Colonic mucosa (tissue), 4 donors: ENCODE data around the gene HSD17B13. TPM values are rescaled to one million over a fixed set of nuclear protein-coding genes. Genes with fewer than 3 reads are reported as not detected.

Source experiments
- DNase-seq: peaks from one replicate; pipeline ENCODE4 v3.0.0-alpha.2; 2020
- H3K27ac ChIP-seq: fragments of 200-600 bp; one replicate; pipeline ENCODE4 v1.8.0; 2021
- H3K27me3 ChIP-seq: fragments of 200-600 bp; one replicate; pipeline ENCODE4 v1.8.0; 2021
- H3K36me3 ChIP-seq: fragments of 200-600 bp; one replicate; pipeline ENCODE4 v1.8.0; 2021
- H3K4me1 ChIP-seq: fragments of 200-600 bp; one replicate; pipeline ENCODE4 v1.8.0; 2021; ENCODE audit warnings: mild to moderate bottlenecking
- H3K4me3 ChIP-seq: fragments of 200-600 bp; one replicate; pipeline ENCODE4 v1.8.0; 2021
- H3K9ac ChIP-seq, 2 donors: one replicate each; pipeline ENCODE4 v1.7.0; 2013; ENCODE audit warnings: control low read depth in 2 of 2, low read depth in 2 of 2, low read length in 2 of 2
- H3K9me3 ChIP-seq: fragments of 200-600 bp; one replicate; pipeline ENCODE4 v1.8.0; 2021
- intact Hi-C: fragments of 100-400 bp; cut with DNase I; formaldehyde crosslinking; loops from one replicate; pipeline ENCODE4 v1.14.1; 2022
- total RNA-seq, 2 donors: library from RNA; stranded (reverse); fragmentation: NEBNext Ultra II Directional in 1 of 2; extraction: Animal tissue kit (Norgen Biotek cat#: 25700) in 1 of 2; gene quantifications; one replicate each; pipeline ENCODE4 v1.2.1, GENCODE V29; 2021
- TF ChIP-seq, protein P1 (sequence below): fragments of 200-600 bp; IDR thresholded peaks from one replicate; pipeline ENCODE4 v1.8.0; 2022; ENCODE audit warnings: antibody characterized with exemption, mild to moderate bottlenecking
- donor health status: healthy.
- donor health status: DM: no; HTN: no; CAD: no.
- donor health status: DM: no; HTN: no; CAD: no.

Gene HSD17B13
- total RNA-seq, 2 donors from 2014 or later, result 0.77 to 1.1 TPM

DNA sequence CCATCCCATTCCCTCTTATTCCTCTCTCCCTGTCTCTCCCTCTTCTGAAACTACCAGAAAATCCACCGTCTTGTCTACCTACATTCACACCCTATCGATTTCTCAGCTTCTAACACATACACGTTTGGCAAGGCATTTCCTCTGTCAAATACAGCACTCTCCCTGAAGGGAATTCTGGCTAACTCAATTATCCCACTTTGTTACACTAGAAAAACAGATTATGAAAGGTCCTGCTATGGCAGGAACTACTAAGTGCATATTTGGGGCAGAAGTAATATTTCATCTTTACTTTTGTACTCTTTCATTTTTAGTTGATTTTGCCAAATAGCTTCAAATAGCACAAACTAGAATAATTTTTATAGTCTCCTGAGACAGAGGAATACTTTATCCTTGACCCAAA, 55.7 kb downstream of the HSD17B13 start:
- intact Hi-C loops, result no loop called here
- DNase-seq, result no peak
- H3K9me3 ChIP-seq, result no peaks in the 10 kb centered on the region
- TF ChIP-seq, protein P1, sequence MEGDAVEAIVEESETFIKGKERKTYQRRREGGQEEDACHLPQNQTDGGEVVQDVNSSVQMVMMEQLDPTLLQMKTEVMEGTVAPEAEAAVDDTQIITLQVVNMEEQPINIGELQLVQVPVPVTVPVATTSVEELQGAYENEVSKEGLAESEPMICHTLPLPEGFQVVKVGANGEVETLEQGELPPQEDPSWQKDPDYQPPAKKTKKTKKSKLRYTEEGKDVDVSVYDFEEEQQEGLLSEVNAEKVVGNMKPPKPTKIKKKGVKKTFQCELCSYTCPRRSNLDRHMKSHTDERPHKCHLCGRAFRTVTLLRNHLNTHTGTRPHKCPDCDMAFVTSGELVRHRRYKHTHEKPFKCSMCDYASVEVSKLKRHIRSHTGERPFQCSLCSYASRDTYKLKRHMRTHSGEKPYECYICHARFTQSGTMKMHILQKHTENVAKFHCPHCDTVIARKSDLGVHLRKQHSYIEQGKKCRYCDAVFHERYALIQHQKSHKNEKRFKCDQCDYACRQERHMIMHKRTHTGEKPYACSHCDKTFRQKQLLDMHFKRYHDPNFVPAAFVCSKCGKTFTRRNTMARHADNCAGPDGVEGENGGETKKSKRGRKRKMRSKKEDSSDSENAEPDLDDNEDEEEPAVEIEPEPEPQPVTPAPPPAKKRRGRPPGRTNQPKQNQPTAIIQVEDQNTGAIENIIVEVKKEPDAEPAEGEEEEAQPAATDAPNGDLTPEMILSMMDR, result no peak
- H3K9ac ChIP-seq, result no peak overlapping the region
- H3K27ac ChIP-seq, result no peak overlapping the region
- H3K27me3 ChIP-seq, result no peaks in the 10 kb centered on the region
- no peak overlapping the region for H3K4me3 ChIP-seq
- H3K4me1 ChIP-seq, result no peaks in the 10 kb centered on the region
- no peaks in the 10 kb centered on the region for H3K36me3 ChIP-seq

DNA sequence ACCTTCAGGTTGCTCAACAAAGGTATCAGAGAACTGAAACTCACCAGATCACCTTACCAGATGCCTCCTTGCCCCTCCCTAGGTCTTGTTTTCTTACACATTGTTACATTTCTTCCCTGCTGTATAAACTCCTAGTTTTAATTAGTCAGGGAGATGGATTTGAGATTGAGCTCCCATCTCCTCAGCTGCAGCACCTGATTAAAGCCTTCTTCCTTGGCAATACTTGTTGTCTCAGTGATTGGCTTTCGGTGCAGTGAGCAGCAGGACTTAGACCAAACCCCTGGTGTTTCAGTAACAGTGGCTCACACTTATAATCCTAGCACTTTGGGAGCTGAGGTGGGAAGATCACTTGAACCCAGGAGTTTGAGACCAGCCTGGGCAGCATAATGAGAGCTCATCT, 59.8 kb downstream of the HSD17B13 start:
- no peak overlapping the region for H3K4me3 ChIP-seq
- no peaks in the 10 kb centered on the region for H3K4me1 ChIP-seq
- DNase-seq, result no peak
- TF ChIP-seq, protein P1, result no peak
- H3K9me3 ChIP-seq, result no peaks in the 10 kb centered on the region
- intact Hi-C loops, result no loop called here
- no peak overlapping the region for H3K27ac ChIP-seq
- no peaks in the 10 kb centered on the region for H3K36me3 ChIP-seq
- H3K9ac ChIP-seq, result no peak overlapping the region
- no peaks in the 10 kb centered on the region for H3K27me3 ChIP-seq

DNA sequence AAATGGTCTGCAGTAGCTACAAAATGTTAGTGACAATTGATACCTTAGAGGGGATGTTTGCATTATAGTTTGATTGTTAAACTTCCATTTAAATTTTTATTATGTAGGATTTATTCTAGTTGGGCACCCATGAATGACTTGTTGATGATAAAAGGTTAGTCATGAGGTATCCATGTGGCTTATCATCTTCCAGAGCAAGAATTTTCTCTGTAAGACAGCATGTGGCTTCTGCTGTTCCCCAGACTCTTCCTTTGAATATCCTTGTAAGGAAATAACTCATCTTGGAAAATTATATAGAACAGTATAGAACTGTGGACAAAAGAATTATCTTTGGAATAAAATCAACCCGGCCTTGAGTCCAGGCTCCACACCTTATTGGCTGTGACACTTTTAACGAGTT, 62.2 kb downstream of the HSD17B13 start:
- intact Hi-C loops, result no loop called here
- no peaks in the 10 kb centered on the region for H3K4me1 ChIP-seq
- H3K4me3 ChIP-seq, result no peak overlapping the region
- no peaks in the 10 kb centered on the region for H3K36me3 ChIP-seq
- no peaks in the 10 kb centered on the region for H3K27me3 ChIP-seq
- DNase-seq, result no peak
- TF ChIP-seq, protein P1, result no peak
- no peak overlapping the region for H3K27ac ChIP-seq
- no peak overlapping the region for H3K9ac ChIP-seq
- no peaks in the 10 kb centered on the region for H3K9me3 ChIP-seq

DNA sequence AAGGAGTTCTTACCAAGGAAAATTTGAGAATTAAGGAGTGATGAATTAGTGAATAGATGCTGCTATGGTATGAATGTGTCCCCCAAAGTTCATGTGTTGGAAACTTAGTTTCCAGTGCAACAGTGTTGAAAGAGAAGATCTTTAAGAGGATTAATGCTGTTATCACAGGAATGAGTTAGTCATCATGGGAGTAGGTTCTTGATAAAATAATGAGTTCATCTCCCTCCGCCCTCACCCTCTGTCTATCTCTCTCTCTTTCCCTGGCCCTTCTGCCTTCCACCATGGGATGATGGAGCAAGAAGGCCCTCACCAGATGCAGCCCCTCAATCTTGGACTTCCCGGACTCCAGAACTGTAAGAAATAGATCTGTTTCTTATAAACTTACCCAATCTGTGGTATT, 64.0 kb downstream of the HSD17B13 start:
- Histone ChIP-seq H3K4me3 (no peak overlapping the region), H3K27ac (no peak overlapping the region)

DNA sequence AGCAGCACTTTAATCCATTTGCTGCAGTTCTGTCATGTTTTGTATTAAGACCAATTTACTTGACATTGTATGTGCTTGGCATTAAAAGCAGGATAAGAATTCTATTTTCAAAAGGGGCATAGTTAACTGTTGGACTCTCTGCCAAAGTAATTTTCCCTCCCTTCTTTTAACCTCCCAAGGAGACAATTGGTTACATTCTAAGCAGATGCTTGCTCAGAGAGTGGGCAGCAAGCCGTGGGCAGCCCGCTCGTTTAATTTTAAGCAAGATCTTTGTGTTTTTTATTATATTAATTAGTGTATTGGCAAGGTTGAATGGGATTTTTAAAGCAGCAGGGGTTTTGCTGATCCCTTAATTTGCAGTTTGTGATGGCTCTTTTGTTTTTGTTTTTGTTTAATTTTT, 65.2 kb downstream of the HSD17B13 start:
- DNase-seq, result no peak
- Histone ChIP-seq H3K27ac (no peak overlapping the region), H3K27me3 (no peaks in the 10 kb centered on the region), H3K4me3 (no peak overlapping the region), H3K9ac (no peak overlapping the region), H3K9me3 (no peaks in the 10 kb centered on the region), H3K36me3 (no peaks in the 10 kb centered on the region), H3K4me1 (no peaks in the 10 kb centered on the region)
- TF ChIP-seq, protein P1, result no peak
- intact Hi-C loops, result no loop called here

More for the DNA sequence above, 64.0 kb downstream of the HSD17B13 start:
- no peaks in the 10 kb centered on the region for H3K9me3 ChIP-seq
- intact Hi-C loops, result no loop called here
- DNase-seq, result no peak
- H3K9ac ChIP-seq, result no peak overlapping the region
- H3K4me1 ChIP-seq, result no peaks in the 10 kb centered on the region
- no peaks in the 10 kb centered on the region for H3K36me3 ChIP-seq
- TF ChIP-seq, protein P1, result no peak
- H3K27me3 ChIP-seq, result no peaks in the 10 kb centered on the region

DNA sequence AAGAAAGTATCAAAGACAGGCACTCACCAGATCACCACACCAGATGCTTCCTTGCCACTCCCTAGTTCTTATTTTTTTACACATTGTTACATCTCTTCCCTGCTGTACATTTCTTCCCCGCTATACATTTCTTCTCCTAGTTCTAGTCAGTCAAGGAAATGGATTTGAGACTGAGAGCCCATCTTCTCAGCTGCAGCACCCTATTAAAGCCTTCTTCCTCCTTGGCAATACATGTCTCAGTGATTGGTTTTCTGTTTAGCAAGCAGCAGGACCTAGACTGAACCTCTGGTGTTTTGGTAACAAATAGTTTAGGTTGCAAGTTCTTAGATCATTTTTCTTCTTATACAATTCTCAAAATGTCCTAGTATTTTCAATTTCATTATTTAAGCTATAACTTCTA, 66.9 kb downstream of the HSD17B13 start:
- Histone ChIP-seq H3K36me3 (no peaks in the 10 kb centered on the region), H3K27me3 (no peaks in the 10 kb centered on the region), H3K27ac (no peak overlapping the region), H3K9ac (no peak overlapping the region), H3K4me1 (no peaks in the 10 kb centered on the region), H3K9me3 (no peaks in the 10 kb centered on the region), H3K4me3 (no peak overlapping the region)
- intact Hi-C loops, result no loop called here
- no peak for DNase-seq
- TF ChIP-seq, protein P1, result no peak
